HG03280 (cell line): ENCODE measurements around the gene AIFM2.
"Not testable (repeated sequence)": the region's sequence is repeated elsewhere in the genome, so short reads cannot be mapped to it uniquely, and the experiment has no call there.

Experiments
- ATAC-seq: cut with Tn5 transposase; IDR thresholded peaks from one replicate; pipeline ENCODE4 v1.9.1; 2021; ENCODE audit warnings: mild to moderate bottlenecking, moderate library complexity; ENCODE audit not compliant: unreplicated experiment

The AIFM2 gene

DNA sequence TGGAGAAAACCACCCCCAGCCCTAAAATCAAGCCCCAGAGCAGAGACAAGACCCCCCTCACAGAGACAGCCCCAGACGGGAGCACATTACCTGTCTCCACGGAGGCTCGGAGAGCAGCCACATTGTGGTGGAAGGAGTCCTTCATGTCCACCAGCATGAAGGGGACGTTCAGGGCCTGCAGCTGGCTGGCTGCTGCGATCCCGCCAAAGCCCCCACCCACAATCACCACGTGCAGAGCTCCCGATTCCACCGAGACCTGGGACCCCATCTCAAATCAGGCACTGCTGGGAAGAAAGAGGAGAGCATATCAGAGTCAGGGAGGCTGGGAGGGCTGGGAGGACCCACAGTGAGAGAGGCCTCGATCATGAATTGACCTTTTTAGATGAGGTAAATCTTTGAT is 8.8 kb downstream of the AIFM2 start:
- no peak for ATAC-seq

DNA sequence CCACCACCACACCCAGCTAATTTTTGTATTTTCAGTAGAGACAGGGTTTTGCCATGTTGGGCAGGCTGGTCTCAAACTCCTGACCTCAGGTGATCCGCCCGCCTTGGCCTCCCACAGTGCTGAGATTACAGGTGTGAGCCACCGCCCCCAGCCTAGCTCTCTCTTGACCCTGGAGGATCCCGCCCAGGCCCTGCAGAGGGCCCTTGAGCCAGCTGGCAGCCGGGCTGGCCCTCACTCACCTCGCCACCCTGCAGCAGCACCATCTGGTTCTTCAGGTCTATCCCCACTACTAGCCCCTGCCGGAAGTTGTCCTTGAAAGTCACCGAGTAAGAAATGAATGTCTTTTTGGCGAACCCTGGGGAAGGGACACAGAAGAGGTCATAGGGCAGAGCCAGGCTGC is 9.5 kb downstream of the AIFM2 start:
- not testable (repeated sequence) for ATAC-seq

DNA sequence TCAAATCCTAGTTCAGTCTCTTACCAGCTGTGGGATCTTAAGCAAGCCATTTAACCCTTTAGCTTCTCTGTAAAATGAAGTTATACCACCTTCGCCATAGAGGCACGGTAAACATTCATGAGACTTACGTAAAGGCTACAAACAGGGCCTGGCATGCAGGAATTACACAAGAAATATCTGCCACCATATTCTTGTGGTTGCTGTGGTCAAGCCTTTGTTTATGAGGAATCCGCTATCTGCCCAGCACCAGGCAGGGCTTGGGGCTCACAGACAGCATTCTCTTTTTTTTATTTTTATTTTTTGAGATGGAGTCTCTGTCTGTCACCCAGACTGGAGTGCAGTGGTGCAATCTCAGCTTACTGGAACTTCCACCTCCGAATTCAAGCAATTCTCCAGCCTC is 9.9 kb downstream of the AIFM2 start:
- ATAC-seq, result no peak

DNA sequence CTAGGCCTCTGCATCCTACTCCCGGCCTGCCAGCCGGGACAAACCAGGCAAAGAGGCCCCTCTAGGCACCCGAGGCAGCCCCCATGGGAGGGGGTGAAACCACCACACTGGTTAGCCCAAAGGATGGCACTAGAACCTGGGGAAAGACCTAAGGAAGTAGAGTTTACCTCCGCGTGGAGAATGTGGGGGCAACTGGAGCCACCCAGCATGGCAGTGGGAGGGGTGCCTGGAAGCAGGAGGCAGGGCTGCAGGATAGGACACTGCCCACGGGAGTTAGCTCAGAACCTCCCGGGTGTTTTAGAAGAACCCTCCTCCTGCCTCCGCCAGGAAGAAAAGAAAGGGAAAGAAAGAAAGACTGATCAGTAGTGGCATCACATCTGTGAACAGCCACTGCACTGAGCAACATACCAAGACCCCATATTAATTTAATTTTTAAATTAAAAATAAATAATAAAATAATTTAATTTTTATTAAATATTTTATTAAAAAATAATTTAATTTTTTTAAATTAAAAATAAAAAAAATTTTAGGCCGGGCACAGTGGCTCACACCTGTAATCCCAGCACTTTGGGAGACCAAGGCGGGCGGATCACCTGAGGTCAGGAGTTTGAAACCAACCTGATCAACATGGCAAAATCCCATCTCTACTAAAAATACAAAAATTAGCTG is 11.2 kb downstream of the AIFM2 start:
- ATAC-seq, result no peak

DNA sequence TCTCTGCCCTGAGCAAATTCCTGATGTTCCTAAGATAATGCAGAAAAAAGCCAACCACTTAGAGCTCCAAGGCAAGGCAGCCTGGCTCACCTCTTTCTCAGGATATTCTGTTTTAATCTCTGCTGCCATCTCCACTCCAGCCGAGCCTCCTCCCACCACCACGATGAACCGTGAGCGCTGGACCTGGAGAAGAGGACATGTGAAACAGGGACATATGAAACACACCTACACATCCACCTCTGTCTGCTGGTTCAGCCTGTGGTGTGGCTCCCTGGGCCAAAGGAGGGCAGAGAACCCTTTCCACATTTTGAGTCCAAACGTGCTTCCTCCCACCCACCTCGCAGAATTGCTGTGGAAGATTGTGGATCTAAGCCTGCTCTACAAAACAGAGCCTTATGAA is 12.2 kb downstream of the AIFM2 start:
- ATAC-seq, result no peak

DNA sequence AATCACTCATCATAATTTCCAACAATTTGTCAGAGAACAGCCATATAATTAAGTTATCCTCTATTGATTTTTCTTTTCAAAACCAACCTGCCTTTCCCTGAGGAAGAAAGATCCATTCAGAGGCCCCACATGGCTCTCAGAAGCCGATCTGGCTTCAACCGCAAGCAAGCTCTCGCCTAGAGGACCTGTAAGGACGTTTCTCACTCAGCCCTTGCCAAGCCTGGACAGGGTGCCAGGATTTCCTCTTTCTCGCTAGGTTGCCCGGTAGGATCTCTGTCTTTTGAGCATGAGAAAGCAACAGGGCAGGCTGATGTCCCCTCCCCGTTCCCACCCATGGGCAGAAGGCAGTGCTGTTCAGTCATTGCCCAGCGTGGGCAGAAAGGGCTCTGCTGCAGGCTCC is 13.0 kb downstream of the AIFM2 start:
- ATAC-seq, result no peak

DNA sequence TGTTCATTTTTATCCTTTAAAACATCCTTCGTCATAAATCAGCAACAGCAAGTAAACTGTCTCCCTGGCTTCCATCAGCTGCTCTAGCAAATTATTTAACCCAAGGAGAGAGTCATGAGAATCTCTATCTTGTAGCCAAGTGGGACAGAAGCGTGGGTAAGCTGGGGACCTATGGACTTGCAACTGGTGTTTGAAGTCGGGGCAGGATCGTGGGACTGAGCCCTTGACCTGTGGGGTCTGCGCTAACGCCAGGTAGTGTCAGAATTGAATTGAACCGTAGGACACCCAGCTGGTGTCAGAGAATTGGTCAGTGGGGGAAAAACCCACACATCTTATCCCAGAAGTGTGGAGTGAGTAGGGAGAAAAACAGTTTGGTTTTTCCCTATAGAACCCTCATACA is 13.4 kb downstream of the AIFM2 start:
- ATAC-seq, result no peak

DNA sequence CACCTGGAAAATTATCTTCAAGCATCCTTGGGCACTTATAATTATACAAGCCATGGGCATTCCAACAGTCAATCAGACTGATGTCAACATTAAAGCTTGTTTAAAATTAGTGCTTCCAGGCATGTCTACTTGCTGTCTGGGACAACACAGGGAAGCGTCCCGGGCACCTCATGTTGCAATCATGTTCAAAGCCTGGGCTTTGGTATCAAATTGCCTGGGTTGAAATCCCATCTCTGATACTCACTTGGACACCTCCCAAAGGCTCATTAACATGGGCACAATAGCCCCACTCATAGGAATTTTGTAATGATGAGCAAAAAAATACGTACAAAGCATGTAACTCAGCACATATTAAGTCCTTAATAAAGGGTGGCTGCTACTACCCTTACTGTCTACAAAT is 14.4 kb downstream of the AIFM2 start:
- no peak for ATAC-seq

DNA sequence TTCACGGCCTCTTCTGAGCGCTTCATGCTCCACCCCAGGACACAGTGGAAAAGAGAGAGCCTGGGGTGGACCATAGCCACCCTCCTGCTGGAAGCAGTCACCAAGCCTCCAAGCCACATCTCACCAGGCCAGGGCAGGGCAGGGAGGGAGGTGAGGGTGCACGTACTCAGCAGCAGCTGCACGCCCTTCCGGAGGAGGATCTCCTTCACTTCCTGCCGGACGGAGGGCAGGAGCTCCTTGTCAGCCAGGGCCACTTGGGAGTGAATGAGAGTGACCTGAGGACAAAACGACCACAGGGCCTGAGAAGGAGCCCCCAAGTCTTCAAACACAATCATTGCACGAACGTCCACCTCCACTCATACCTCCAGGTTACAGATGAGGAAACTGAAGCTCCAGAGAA is 15.0 kb downstream of the AIFM2 start:
- no peak for ATAC-seq

DNA sequence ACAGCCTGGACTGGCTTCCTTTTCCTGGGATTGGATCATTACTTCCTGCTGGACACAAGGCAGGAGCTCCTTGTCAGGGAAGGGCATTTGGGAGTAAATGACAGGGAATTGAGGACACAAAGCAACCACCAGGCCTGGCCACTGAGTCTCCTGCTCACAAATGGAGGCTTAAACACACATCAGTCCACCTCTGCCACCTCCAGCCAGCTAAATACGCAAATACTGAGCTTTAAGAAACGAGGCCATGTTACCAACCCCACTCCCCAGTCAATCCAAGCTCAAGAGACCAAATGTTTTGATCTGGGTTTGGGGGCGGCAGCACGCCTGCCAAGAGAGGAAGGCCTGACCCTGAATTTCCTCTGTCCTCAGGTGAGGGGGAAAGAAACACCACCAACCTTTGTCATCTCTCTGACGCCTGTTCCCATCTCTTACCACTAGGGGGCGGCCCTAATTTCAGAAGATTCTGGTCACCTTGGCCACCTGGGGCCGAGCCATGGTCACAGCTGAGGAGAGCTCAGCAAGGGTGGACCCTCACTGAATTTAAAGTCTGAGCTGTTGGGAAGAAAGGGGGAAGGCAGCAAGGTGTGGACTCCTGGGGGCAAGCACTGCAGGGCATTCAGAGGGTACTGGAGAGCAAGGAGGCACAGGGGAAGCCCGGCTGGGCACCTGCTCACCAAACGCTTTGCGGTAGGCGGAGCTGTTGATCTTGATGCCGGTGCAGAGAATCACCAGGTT is 16.5 kb downstream of the AIFM2 start:
- ATAC-seq, result no peak

DNA sequence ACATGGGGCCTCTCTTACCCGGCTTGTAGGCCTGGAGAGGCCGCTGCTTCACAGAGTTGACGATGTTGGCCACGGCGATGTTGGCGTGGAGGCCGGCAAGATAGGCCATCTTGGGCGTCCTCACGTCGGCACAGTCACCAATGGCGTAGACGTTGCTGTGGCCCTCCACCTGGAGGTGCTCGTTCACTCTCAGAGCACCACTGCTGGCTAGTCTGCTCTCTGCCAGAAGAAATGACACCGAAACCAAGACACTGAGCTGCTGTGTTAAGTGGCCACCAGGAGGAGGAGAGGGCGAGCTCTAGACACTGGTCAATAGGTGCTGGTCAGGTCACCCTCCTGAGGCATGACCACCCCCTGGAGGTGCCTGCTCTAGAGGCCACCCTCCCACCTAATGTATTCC is 17.7 kb downstream of the AIFM2 start:
- ATAC-seq, result no peak

DNA sequence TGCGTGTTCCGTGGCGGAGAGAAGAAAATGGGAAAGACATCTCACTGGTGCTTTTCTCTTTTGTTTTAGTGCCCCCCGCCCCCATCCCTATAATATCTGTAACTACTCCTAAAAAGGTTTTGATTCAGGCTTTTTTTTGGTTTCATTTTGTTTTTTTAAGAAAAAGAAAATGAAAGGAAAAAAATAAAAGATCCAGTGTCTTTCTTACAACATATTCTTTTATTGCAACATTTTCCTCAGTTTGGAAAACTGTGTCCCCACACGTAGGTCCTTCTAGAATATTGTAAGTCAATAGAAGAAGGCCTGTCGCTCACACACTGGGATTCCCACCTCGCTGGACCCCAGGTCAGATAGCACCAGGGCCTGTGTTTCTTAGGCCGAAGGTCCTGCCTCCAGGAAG is 20.6 kb downstream of the AIFM2 start:
- no peak for ATAC-seq

DNA sequence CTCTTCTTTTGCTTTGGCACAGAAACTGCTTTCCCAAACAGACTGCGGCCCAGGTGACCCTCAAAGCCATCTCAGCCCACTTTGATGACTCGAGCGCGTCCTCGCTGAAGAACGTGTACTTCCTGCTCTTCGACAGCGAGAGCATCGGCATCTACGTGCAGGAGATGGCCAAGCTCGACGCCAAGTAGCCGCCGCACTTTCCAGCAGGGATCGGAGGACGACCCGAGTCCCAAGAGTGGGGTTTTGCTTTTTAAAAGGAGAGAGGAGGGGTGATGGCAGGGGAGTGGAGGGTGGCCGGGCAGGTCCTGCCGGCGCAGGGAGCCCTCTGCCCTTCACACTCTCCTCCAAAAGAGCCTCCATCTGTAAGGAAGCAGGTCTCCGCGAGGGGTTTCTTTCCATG is 21.1 kb downstream of the AIFM2 start:
- no peak for ATAC-seq

DNA sequence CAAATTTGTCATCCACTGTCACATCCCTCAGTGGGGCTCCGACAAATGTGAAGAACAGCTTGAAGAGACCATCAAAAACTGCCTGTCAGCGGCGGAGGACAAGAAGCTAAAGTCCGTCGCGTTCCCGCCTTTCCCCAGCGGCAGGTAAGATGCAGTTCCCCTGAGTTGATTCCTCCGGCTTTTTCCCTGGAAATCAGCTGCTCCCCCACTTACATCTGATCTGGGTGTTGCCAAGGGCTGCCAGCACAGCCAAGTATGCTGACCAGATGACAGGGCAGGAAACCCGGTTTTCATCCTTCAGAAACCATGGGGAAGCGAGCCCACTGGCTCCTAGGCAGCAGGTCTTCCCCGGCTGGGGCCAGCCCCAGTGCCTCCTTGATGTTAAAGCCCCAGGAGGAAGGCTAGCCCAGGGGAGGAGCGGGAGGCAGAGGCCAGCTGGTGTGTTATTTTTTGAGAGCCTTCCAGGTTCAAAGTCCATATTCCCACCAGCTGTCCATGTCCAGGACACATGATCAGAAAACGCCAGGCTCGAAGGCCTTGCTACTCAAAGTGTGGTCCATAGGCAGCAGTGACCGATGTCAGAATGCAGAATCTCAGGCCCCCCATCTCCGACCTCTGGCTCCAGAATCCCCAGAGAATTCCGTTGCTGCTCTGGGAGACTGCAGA is 23.4 kb downstream of the AIFM2 start:
- ATAC-seq, result no peak

DNA sequence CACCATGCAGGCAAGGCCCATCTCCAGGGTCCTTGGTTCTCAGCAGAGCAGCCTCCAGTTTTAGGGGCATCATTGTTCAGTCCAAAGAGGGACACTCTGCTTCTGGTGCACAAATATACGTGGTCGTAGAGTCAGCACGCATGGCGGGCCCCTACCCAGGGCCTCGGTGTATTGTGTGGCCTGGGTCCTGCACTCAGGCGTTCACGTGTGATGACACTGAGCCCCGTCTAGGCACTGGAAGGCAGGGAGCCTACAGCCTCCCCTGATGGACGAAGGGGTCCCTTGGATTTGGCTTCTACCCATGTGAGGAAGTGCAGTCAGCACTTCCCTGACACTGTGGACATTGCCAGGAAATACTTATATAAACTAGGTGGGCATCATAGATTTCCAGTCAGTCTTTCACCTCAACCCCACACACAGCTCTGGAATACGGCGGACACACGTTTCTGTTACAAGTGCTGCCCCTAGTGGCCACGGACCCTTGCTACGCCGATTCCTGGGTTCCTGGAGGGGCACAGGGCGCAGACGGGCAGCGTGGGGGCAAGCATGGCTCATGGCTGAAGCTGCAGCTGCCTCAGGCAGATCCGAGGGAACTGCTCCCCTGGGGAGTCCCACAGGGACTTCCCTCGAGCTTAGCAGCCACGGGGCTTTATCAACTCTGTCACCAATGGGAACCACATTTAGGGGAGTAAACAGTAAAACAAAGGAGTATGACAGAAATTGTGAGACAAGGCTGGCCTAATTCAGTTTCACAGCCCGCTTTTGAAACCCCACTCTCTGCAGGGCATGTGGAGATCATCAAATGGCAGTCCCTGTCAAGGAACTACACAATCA is 25.4 kb downstream of the AIFM2 start:
- ATAC-seq, result peak; percentile 47

DNA sequence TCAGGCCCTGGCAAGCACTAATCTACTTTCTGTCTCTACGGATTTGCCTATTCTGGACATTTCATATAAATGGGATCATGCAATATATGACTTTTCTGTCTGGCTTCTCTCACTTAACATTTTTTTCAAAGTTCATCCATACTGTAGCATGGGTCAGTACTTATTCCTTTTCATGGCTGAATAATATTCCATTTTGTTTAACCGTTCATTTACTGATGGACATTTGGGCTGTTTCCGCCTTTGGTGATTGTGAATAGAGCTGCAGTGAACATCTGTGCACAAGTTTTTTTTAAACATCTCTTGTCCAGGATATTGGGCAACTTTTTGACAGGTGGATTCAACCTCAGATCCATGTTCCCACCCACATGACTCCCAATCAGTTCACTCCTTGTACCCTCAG is 31.0 kb downstream of the AIFM2 start:
- ATAC-seq, result no peak

DNA sequence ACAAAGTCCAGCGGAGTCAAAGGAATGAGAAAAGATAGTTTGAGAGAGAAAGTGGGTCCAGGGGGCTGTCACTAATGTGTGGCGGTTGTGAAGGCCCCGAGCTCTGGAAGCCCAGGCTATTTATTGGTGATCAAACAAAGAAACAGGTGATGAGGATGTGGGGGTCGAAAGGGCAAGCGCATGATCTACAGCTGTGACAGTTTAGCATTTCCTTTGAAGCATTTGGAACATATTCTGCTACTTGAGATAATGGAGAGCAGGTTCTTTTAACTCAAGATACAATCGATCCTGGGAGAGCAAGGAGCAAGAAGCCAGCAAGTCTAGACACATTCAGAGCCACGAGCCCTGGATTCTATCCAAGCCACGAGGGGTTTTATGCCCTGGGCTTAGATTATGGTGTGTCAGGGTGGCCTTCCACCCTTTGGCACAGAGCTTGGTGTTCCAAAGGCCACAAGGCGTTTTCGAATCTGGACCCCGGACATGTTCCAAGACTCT is 31.5 kb downstream of the AIFM2 start:
- not testable (repeated sequence) for ATAC-seq

DNA sequence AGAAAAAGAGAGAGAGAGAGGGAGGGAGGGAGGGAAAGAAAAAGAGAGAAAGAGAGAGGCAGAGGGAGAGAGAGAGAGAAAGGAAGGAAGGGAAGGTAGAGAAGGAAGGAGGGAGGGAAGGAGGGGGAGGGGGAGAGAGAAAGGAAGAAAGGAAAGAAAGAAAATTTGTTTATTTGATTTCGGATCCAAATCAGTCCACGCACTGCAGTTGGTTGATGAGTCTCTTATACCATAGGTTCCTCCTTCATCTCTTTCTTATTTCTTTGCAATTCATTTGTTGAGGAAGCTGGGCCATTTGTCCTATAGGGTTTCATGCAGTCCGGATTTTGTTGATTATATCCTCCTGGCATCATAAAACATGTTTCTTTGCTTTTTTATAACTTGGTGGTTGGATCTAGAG is 34.4 kb downstream of the AIFM2 start:
- no peak for ATAC-seq

DNA sequence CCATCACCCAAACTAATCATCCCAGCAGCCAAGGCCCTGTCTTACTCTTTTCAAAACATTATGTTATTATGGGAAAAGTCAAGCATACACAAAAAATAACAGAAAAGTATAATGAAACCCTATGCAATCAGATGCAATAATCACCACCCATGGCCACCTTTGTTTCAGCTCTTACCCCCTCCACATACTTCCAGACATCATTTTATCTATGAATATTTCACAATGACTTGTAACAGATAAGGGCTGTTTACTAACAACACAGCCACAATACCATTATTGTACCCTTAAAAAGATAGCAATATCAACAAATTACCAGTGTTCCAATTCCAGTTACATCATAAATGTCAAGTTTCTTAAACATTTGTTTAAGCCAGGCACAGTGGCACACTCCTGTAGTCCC is 35.2 kb downstream of the AIFM2 start:
- no peak for ATAC-seq

DNA sequence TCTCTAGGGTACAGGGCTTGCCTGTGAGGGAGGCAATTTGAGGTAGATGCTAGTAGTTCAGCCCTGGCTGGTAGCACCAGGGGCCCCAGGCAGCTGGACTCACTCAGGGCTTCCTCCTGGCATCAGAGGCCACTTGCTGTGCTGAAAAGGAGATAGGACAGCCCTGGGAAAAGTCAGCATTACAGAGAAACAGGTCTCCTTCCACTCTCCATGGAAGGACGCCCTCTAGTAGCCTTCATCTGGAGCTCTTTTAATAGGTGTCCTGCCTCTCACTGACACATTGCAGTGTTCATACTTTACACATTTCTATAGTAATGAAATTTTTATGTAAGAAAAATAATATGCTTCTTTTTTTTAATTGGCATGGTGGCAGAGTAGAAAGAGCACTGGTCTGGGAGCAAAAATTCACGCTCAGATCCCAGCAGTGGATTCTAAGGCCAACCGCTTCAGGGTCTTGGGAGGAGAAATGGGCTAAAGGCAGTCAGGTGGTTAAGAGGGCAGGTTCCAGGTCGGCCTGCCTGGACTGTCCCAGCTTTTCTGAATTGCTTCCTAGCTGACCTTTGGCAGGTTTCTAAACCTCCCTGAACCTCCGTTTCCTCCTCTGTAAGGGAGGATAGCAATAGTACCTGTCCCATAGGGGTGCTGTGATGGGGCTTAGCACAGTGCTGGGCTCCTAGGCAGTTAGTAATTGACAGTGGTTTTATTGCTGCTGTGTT is 35.8 kb downstream of the AIFM2 start:
- no peak for ATAC-seq
